ENCODE data around the gene DNAH6. TPM values are rescaled to one million over a fixed set of nuclear protein-coding genes. Genes with fewer than 3 reads are reported as not detected.

DNAH6 gene
- total RNA-seq, 4 donors from 2014 or later = 0.04 to 0.67 (median 0.27) TPM

- Histone ChIP-seq H3K4me1 (no peaks in the 10 kb centered on the region), H3K9me3 (no peaks in the 10 kb centered on the region), H3K4me3 (no peak overlapping the region), H3K36me3 (no peaks in the 10 kb centered on the region), H3K27me3 (no peaks in the 10 kb centered on the region), H3K27ac (no peak overlapping the region)
- ATAC-seq = no peak
- WGBS, 2 donors (ENCODE audit: low coverage in 1 of 2) = 35 to 57% methylated on average over 1 to 5 of the region's 5 CpGs
- TF ChIP-seq POLR2AphosphoS5 (IDR thresholded peaks at IDR 0.05) (no peak), POLR2A (IDR thresholded peaks at IDR 0.05) (no peak), CTCF (IDR thresholded peaks at IDR 0.05) (no peak), EP300 (IDR thresholded peaks at IDR 0.05) (no peak)
These were observed 329.9 kb downstream of the DNAH6 start for GRCh38 chr2:84846041-84846663.

- no peaks in the 10 kb centered on the region for H3K4me1 ChIP-seq
- ATAC-seq = no peak
- H3K36me3 ChIP-seq = no peaks in the 10 kb centered on the region
- no peak overlapping the region for H3K4me3 ChIP-seq
- 82 to 100% methylated on average over 1 to 2 of the region's 2 CpGs for WGBS, 2 donors (ENCODE audit: low coverage in 1 of 2)
- H3K9me3 ChIP-seq = no peaks in the 10 kb centered on the region
- TF ChIP-seq EP300 (IDR thresholded peaks at IDR 0.05) = no peak
- TF ChIP-seq POLR2AphosphoS5 (IDR thresholded peaks at IDR 0.05) = no peak
- no peak for TF ChIP-seq POLR2A (IDR thresholded peaks at IDR 0.05)
- TF ChIP-seq CTCF (IDR thresholded peaks at IDR 0.05) = no peak
- no peaks in the 10 kb centered on the region for H3K27me3 ChIP-seq
- no peak overlapping the region for H3K27ac ChIP-seq
These were observed 330.4 kb downstream of the DNAH6 start for GRCh38 chr2:84846741-84847142.

GRCh38 chr2:84847326-84848050, 331.2 kb downstream of the DNAH6 start:
- H3K9me3 ChIP-seq = no peaks in the 10 kb centered on the region
- no peak overlapping the region for H3K4me3 ChIP-seq
- H3K36me3 ChIP-seq = no peaks in the 10 kb centered on the region
- H3K27ac ChIP-seq = no peak overlapping the region
- H3K27me3 ChIP-seq = no peaks in the 10 kb centered on the region
- no peaks in the 10 kb centered on the region for H3K4me1 ChIP-seq
- TF ChIP-seq CTCF (IDR thresholded peaks at IDR 0.05) = no peak
- TF ChIP-seq POLR2A (IDR thresholded peaks at IDR 0.05) = no peak
- 56 to 71% methylated on average over 2 to 4 of the region's 5 CpGs for WGBS, 2 donors (ENCODE audit: low coverage in 1 of 2)
- ATAC-seq = no peak

GRCh38 chr2:84849271-84849952, 333.1 kb downstream of the DNAH6 start:
- Histone ChIP-seq H3K36me3 (no peaks in the 10 kb centered on the region), H3K27ac (no peak overlapping the region), H3K27me3 (no peaks in the 10 kb centered on the region), H3K4me3 (no peak overlapping the region), H3K4me1 (no peaks in the 10 kb centered on the region), H3K9me3 (no peaks in the 10 kb centered on the region)
- WGBS, 2 donors (ENCODE audit: low coverage in 1 of 2) = 79 to 83% methylated on average over 3 to 8 of the region's 8 CpGs
- TF ChIP-seq POLR2AphosphoS5 (IDR thresholded peaks at IDR 0.05) (no peak), POLR2A (IDR thresholded peaks at IDR 0.05) (no peak), EP300 (IDR thresholded peaks at IDR 0.05) (no peak), CTCF (IDR thresholded peaks at IDR 0.05) (no peak)
- ATAC-seq = no peak

All from gastroesophageal sphincter (tissue), 4 donors.